Retinal pigment epithelial cell (primary cell): ENCODE results near the gene MAP4K3.

ENCODE experiments used
- DNase-seq: peaks from one replicate; pipeline ENCODE4 v3.0.0-alpha.2; 2010; ENCODE audit warnings: low read depth
- H3K4me3 ChIP-seq: 2 replicates; pipeline ENCODE4 v1.5.1; 2011; ENCODE audit warnings: mild to moderate bottlenecking, low read length, control low read depth, moderate library complexity
- TF ChIP-seq, protein P1 (sequence below): conservative IDR thresholded peaks from 2 replicates; pipeline ENCODE4 v1.5.1; 2011; ENCODE audit warnings: low read depth, low read length, control low read depth, inconsistent platforms

The MAP4K3 gene

GRCh38 chr2:39283561-39283960, 153.5 kb downstream of the MAP4K3 start:
- TF ChIP-seq, protein P1, sequence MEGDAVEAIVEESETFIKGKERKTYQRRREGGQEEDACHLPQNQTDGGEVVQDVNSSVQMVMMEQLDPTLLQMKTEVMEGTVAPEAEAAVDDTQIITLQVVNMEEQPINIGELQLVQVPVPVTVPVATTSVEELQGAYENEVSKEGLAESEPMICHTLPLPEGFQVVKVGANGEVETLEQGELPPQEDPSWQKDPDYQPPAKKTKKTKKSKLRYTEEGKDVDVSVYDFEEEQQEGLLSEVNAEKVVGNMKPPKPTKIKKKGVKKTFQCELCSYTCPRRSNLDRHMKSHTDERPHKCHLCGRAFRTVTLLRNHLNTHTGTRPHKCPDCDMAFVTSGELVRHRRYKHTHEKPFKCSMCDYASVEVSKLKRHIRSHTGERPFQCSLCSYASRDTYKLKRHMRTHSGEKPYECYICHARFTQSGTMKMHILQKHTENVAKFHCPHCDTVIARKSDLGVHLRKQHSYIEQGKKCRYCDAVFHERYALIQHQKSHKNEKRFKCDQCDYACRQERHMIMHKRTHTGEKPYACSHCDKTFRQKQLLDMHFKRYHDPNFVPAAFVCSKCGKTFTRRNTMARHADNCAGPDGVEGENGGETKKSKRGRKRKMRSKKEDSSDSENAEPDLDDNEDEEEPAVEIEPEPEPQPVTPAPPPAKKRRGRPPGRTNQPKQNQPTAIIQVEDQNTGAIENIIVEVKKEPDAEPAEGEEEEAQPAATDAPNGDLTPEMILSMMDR: no peak
- DNase-seq: no peak

GRCh38 chr2:39281391-39281790, 155.7 kb downstream of the MAP4K3 start:
- TF ChIP-seq, protein P1: no peak
- DNase-seq: no peak
- H3K4me3 ChIP-seq: no peak overlapping the region

More at GRCh38 chr2:39283561-39283960, 153.5 kb downstream of the MAP4K3 start:
- H3K4me3 ChIP-seq: no peak overlapping the region

DNA sequence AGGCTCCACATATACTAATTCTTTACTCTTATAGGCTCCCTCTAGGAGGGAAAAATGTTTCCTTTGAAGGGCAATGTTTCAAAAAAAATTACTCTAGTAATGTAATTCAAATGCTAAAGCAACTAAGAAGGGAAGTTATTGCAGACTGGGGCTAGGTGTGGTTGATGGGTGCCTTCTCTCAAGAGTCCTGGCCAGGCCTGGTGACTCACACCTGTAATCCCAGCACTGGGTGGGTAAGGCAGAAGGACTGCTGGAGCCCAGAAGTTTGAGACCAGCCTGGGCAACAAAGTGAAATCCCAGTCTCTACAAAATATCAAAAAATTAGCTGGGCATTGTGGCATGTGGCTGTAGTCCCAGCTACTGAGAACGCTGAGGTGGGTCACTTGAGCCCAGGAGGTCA, 162.1 kb downstream of the MAP4K3 start:
- no peak overlapping the region for H3K4me3 ChIP-seq
- DNase-seq: no peak
- TF ChIP-seq, protein P1: no peak

- DNase-seq: peak; percentile 12
- H3K4me3 ChIP-seq: no peak overlapping the region
- TF ChIP-seq, protein P1: no peak
These were observed 167.1 kb downstream of the MAP4K3 start for GRCh38 chr2:39269941-39270340.

- DNase-seq: no peak
- H3K4me3 ChIP-seq: no peak overlapping the region
- TF ChIP-seq, protein P1: no peak
These were observed 170.1 kb downstream of the MAP4K3 start for GRCh38 chr2:39266916-39267434.

DNA sequence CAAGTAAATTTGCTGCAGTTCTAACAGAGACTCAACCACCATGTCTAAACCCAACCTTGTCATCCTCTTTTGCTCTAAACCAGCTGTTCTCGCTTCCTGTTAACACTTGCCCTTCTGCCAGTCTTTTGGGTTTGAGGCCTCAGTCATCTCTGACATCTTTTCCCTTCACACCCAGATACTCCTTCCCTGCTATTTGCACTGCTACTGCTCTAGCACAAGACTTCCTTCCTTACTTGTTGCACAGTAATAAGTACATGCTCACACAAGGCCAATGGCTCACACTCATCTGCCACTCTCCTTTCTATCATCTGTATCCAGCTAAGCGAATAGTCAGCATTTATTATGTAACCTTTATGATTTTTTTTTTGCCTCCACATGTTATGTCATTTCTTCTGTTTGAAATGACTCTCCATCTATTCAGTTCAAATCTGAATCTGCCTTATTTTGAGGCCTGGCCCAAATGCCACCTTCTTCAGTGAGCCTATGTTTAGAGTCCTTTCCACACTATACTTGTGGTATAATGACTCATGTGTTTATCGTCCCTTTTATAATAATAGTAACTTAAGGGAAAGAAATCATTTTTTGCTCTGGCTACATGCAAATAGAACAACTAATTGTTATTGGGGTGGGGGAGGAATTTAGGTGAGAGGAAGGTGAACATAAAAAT, 170.8 kb downstream of the MAP4K3 start:
- DNase-seq: no peak
- H3K4me3 ChIP-seq: no peak overlapping the region
- TF ChIP-seq, protein P1: no peak

- DNase-seq: no peak
- TF ChIP-seq, protein P1: no peak
- no peak overlapping the region for H3K4me3 ChIP-seq
These were observed 171.8 kb downstream of the MAP4K3 start for GRCh38 chr2:39265315-39265714.
